Gastroesophageal sphincter (tissue), 4 donors: ENCODE data around the gene ATG2A. TPM values are rescaled to one million over a fixed set of nuclear protein-coding genes. Genes with fewer than 3 reads are reported as not detected.

Experiments used
- ATAC-seq: fragments of 150-250 bp; one replicate; pipeline ENCODE4 v1.9.1; 2016; ENCODE audit warnings: mild to moderate bottlenecking, moderate library complexity
- H3K27ac ChIP-seq, 4 donors: fragments of 200-600 bp; sonication (generic) in 3 of 4; 1 replicate in 3 of 4; 2 replicates in 1 of 4; pipeline ENCODE4 v1.5.1; 2016 to 2019
- H3K27me3 ChIP-seq: fragments of 200-600 bp; sonication (generic); one replicate; pipeline ENCODE4 v1.5.1; 2019
- H3K36me3 ChIP-seq, 2 donors: fragments of 200-600 bp; sonication (generic); one replicate each; pipeline ENCODE4 v1.5.1; 2019; ENCODE audit warnings: control low read depth in 1 of 2
- H3K4me1 ChIP-seq, 3 donors: fragments of 200-600 bp; sonication (generic); 1 replicate in 2 of 3; 2 replicates in 1 of 3; pipeline ENCODE4 v1.5.1; 2016 to 2019; ENCODE audit warnings: control low read depth in 2 of 3
- H3K4me3 ChIP-seq, 2 donors: fragments of 200-600 bp; sonication (generic); one replicate each; pipeline ENCODE4 v1.5.1; 2019; ENCODE audit warnings: mild to moderate bottlenecking in 1 of 2, moderate library complexity in 1 of 2
- H3K9me3 ChIP-seq, 3 donors: fragments of 200-600 bp; sonication (generic); one replicate each; pipeline ENCODE4 v1.5.1; 2017 to 2019; ENCODE audit warnings: control low read depth in 2 of 3
- EP300 ChIP-seq: sonication (generic); formaldehyde crosslinking; IDR thresholded peaks from one replicate; pipeline ENCODE4 v1.6.1; 2017; ENCODE audit warnings: antibody characterized with exemption, mild to moderate bottlenecking
- POLR2A ChIP-seq, 2 donors: fragments of 450-650 bp; IDR thresholded peaks; one replicate each; pipeline ENCODE4 v1.6.1; 2017; ENCODE audit warnings: antibody characterized with exemption in 2 of 2, mild to moderate bottlenecking in 2 of 2, moderate library complexity in 1 of 2
- POLR2AphosphoS5 ChIP-seq: sonication (generic); formaldehyde crosslinking; IDR thresholded peaks from one replicate; pipeline ENCODE4 v1.6.1; 2017; ENCODE audit warnings: antibody characterized with exemption
- WGBS, 2 donors: methylation state at CpG; one replicate each; pipeline ENCODE4 v1.1.5; 2018; ENCODE audit warnings: low coverage in 1 of 2; 5-methylcytosine and 5-hydroxymethylcytosine counted together
- total RNA-seq, 4 donors: library from RNA; depleted of rRNA; stranded (reverse); fragments of >200 nt; gene quantifications; one replicate each; pipeline ENCODE4 v1.1.0, GENCODE V29; 2016
- TF ChIP-seq, protein P1 (sequence below), 4 experiments: fragments of 200-600 bp in 2 of 4; fragments of 450-650 bp in 2 of 4; sonication (generic) in 1 of 4; IDR thresholded peaks; one replicate each; pipeline ENCODE4 v1.5.1; 2017 to 2019; ENCODE audit warnings: antibody characterized with exemption in 4 of 4, mild to moderate bottlenecking in 2 of 4, moderate library complexity in 2 of 4

Gene ATG2A
- 10 to 100 TPM; 18.8 to 27.2 (median 26.3) TPM for total RNA-seq

DNA sequence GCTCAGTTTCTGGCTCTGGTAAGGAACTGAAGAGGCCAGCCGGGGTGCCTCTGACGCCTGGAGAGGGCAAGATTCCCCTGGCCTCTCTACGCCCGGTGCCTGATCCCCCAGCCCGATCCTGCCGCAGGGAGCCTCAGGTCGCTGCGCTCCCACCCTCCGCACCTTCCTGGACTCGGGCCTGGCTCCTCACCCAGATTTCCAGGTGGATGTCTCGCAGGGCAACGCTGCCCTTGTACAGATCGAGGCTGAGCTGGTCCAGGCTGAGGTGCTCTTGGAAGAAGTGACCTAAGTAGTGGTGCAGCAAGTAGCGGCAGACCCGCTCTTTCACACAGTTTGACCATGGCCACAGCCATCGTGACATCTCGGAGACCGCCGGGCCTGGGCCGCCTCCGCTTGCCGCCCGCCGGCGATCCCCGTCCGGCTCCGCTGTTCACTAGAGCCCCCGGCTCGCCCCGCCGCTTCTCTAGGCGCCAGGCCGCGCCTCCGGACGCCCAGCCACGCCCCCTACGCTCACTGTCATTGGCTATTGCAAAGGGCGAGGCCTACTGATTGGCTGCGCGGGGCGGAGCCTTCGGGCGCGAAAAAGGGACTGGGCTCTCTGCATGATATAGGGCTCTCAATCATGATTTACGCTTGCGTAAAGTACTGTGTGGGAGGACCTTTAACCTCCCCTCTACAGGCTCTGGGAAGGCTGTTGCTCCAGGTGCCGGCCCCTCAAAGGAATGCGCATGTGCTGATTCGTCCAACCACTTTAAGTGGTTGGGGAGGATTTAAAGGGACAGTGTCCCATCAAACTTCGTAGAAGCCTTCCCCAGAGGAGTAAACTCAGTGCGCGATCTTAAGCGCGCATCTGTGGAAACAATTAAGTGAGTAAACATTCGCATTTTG, at the start of gene ATG2A:
ATG2A (minus strand) TSS at position 435 of the 888 bp plus-strand sequence; CDS start at position 361, 74 bp downstream.
- TF ChIP-seq POLR2AphosphoS5 (peak; percentile 82), POLR2A (IDR thresholded peaks at IDR 0.05) (peak; percentile 88 to 89), EP300 (no peak)
- Histone ChIP-seq H3K4me3 (peak within 1 kb of the TSS; percentile 74 to 78), H3K36me3 (peaks cover 0 to 27% of the 10 kb centered on the region in 2 donors), H3K27me3 (no peaks in the 10 kb centered on the region), H3K27ac (peak within 1 kb of the TSS; percentile 80 to 88 (median 82)), H3K9me3 (no peaks in the 10 kb centered on the region), H3K4me1 (peaks cover 2 to 44% (median 19%) of the 10 kb centered on the region in 3 donors)
- ATAC-seq, result peak; percentile 99
- WGBS, 2 donors, result 0% methylated on average over 2 to 12 of the region's 57 CpGs

DNA sequence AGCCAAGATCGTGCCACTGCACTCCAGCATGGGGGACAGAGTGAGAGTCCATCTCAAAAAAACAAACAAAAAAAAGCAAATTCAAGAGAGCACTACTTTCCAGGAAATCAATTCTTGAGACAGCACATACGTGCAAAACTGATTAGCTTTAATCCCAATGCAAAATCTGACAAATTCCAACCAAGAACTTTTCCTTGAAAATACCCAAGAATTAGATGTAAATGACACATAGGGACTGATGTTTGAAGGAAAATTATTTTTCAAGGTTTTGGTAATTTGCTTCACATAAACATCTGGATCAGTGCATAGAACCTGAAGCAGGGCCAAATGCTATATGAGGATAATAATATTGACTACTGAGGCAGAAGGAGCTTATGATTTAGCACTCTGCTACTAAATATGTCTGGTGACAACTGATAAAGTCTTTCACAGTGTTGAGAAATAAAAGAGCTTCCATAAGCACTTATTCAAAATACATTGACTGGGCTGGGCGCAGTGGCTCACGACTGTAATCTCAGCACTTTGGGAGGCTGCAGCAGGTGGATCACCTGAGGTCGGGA, 46.1 kb upstream of the ATG2A start:
- Histone ChIP-seq H3K27me3 (peaks cover under 1% of the 10 kb centered on the region), H3K4me3 (no peak overlapping the region), H3K27ac (no peak overlapping the region), H3K36me3 (no peaks in the 10 kb centered on the region), H3K4me1 (no peaks in the 10 kb centered on the region), H3K9me3 (no peaks in the 10 kb centered on the region)
- TF ChIP-seq EP300 (no peak), POLR2AphosphoS5 (no peak), POLR2A (IDR thresholded peaks at IDR 0.05) (no peak)
- TF ChIP-seq, protein P1, sequence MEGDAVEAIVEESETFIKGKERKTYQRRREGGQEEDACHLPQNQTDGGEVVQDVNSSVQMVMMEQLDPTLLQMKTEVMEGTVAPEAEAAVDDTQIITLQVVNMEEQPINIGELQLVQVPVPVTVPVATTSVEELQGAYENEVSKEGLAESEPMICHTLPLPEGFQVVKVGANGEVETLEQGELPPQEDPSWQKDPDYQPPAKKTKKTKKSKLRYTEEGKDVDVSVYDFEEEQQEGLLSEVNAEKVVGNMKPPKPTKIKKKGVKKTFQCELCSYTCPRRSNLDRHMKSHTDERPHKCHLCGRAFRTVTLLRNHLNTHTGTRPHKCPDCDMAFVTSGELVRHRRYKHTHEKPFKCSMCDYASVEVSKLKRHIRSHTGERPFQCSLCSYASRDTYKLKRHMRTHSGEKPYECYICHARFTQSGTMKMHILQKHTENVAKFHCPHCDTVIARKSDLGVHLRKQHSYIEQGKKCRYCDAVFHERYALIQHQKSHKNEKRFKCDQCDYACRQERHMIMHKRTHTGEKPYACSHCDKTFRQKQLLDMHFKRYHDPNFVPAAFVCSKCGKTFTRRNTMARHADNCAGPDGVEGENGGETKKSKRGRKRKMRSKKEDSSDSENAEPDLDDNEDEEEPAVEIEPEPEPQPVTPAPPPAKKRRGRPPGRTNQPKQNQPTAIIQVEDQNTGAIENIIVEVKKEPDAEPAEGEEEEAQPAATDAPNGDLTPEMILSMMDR (IDR thresholded peaks at IDR 0.05), result no peak
- no peak for ATAC-seq
- WGBS, 2 donors, result 68 to 71% methylated on average over 2 to 5 of the region's 5 CpGs

DNA sequence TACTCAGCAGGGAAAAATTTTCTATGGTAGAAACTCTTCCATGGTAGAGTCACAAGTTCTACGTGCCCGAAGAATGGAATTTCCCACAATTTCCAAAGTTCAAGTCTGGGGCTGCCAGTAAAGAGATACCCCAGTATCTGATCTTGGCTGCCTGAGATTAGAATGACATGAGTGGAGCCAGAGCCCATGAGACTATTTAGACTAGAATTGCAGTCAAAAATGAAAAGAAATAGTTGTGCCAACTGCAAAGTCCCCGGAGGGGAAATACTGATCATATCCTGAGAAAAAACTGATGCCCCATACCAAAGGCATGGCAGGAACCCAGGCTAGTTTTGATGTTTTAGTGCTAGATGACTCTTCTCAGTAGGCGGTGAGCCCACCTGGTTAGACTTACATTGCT, 43.7 kb upstream of the ATG2A start:
- TF ChIP-seq POLR2AphosphoS5 (no peak), EP300 (no peak), POLR2A (IDR thresholded peaks at IDR 0.05) (no peak)
- TF ChIP-seq, protein P1 (IDR thresholded peaks at IDR 0.05), result no peak
- no peak for ATAC-seq
- no peaks in the 10 kb centered on the region for H3K9me3 ChIP-seq
- H3K4me1 ChIP-seq, result no peaks in the 10 kb centered on the region
- no peak overlapping the region for H3K27ac ChIP-seq
- H3K27me3 ChIP-seq, result peaks cover 22% of the 10 kb centered on the region
- no peak overlapping the region for H3K4me3 ChIP-seq
- WGBS, 2 donors, result 44 to 47% methylated on average over 3 to 4 of the region's 4 CpGs
- no peaks in the 10 kb centered on the region for H3K36me3 ChIP-seq

DNA sequence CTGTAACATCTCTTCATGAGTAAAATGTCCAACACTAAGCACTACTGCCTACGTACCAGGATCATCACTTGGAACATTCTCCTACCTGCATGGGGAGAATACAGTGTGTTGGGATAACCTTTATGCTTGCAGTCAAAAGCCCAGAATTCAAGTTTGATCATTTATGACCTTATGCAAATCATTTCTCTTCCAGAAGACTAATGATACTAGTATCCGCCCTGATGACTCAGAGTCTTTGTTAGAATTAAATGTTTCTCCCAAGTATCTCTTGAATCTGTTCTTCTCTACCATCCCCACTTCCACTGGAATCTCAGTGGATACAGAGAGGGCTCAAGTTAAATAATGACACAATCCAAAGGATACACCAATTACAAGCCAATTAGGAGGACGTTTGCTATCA, 42.5 kb upstream of the ATG2A start:
- Histone ChIP-seq H3K4me3 (no peak overlapping the region), H3K27me3 (peaks cover 23% of the 10 kb centered on the region), H3K27ac (no peak overlapping the region), H3K4me1 (no peaks in the 10 kb centered on the region), H3K9me3 (no peaks in the 10 kb centered on the region), H3K36me3 (no peaks in the 10 kb centered on the region)
- WGBS, 2 donors, result 48 to 76% methylated on average over 3 of the region's 3 CpGs
- TF ChIP-seq POLR2AphosphoS5 (no peak), EP300 (no peak), POLR2A (IDR thresholded peaks at IDR 0.05) (no peak)
- TF ChIP-seq, protein P1 (IDR thresholded peaks at IDR 0.05), result no peak
- no peak for ATAC-seq

DNA sequence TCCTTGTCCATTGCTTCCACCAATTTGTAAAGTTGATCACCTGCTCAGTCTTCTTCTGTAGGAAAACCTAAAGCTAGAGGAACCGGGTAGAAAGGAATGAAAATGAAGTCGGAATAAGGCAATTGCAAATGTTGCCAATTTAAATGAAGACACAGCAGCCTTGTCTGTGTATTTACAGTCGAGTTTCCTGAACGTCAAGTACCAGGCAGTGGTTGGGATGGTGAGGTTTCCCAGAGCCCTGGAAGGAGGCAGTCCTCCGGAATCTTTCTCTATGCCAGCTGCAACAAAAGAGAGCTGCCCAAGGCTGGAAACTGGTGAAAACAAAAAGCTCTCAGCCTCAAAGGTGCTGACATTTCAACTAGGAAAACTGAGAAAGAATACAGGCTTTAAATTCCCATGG, 37.2 kb upstream of the ATG2A start:
- H3K4me1 ChIP-seq, result no peaks in the 10 kb centered on the region
- no peak overlapping the region for H3K4me3 ChIP-seq
- peaks cover 38% of the 10 kb centered on the region for H3K27me3 ChIP-seq
- WGBS, 2 donors, result 47 to 51% methylated on average over 4 to 5 of the region's 5 CpGs
- H3K36me3 ChIP-seq, result no peaks in the 10 kb centered on the region
- H3K9me3 ChIP-seq, result no peaks in the 10 kb centered on the region
- no peak for TF ChIP-seq POLR2AphosphoS5
- TF ChIP-seq POLR2A (IDR thresholded peaks at IDR 0.05), result no peak
- TF ChIP-seq EP300, result no peak
- TF ChIP-seq, protein P1 (IDR thresholded peaks at IDR 0.05), result no peak
- H3K27ac ChIP-seq, result no peak overlapping the region
- ATAC-seq, result no peak
